ENCODE data around the gene ZFHX3. TPM values are rescaled to one million over a fixed set of nuclear protein-coding genes. Genes with fewer than 3 reads are reported as not detected.

The ZFHX3 gene
- 1 to 10 TPM; 2.5 to 2.9 TPM for total RNA-seq

GRCh38 chr16:73047536-73048291, at the start of gene ZFHX3:
ZFHX3 (minus strand) TSS chr16:73048128; CDS start chr16:72960145, 87,983 bp downstream.
- CTCF ChIA-PET: interaction anchor here (1.1 kb wide), 1 partner anchor 215 kb away, joined by 3 read pairs; no protein-coding TSS in a partner anchor
- ATAC-seq: peak; percentile 85
- Mint-ChIP-seq H3K27ac (no peak within 1 kb of the TSS), H3K36me3 (ENCODE audit: low read depth) (no peaks in the 10 kb centered on the region), H3K9me3 (ENCODE audit: insufficient read depth) (no peaks in the 10 kb centered on the region), H3K4me1 (ENCODE audit: low read depth) (peaks cover 5% of the 10 kb centered on the region), H3K4me3 (peak within 1 kb of the TSS; percentile 67), H3K27me3 (ENCODE audit: low read depth) (peaks cover 42% of the 10 kb centered on the region)
- DNase-seq: peak; percentile 65
- POLR2A ChIA-PET: no interaction called here

GRCh38 chr16:73096510-73096909, 48.6 kb upstream of the ZFHX3 start:
- H3K4me1 Mint-ChIP-seq (ENCODE audit: low read depth): peaks cover 5% of the 10 kb centered on the region
- H3K4me3 Mint-ChIP-seq: no peak overlapping the region
- no peak for DNase-seq
- ChIA-PET CTCF (interaction anchor here (1.6 kb wide), 1 partner anchor 264 kb away, joined by 5 read pairs; no protein-coding TSS in a partner anchor), POLR2A (interaction anchor here (0.6 kb wide), 1 partner anchor 35 kb away, joined by 3 read pairs; no protein-coding TSS in a partner anchor)
- no peaks in the 10 kb centered on the region for H3K36me3 Mint-ChIP-seq (ENCODE audit: low read depth)
- H3K27me3 Mint-ChIP-seq (ENCODE audit: low read depth): no peaks in the 10 kb centered on the region
- ATAC-seq: no peak
- no peaks in the 10 kb centered on the region for H3K9me3 Mint-ChIP-seq (ENCODE audit: insufficient read depth)
- H3K27ac Mint-ChIP-seq: no peak overlapping the region

- POLR2A ChIA-PET: interaction anchor here (0.6 kb wide), 1 partner anchor 35 kb away, joined by 3 read pairs; no protein-coding TSS in a partner anchor
- DNase-seq (no peak), ATAC-seq (no peak)
- Mint-ChIP-seq H3K9me3 (ENCODE audit: insufficient read depth) (no peaks in the 10 kb centered on the region), H3K36me3 (ENCODE audit: low read depth) (no peaks in the 10 kb centered on the region), H3K4me3 (no peak overlapping the region), H3K4me1 (ENCODE audit: low read depth) (peaks cover 5% of the 10 kb centered on the region), H3K27ac (no peak overlapping the region), H3K27me3 (ENCODE audit: low read depth) (no peaks in the 10 kb centered on the region)
- CTCF ChIA-PET: interaction anchor here (1.6 kb wide), 1 partner anchor 263 kb away, joined by 5 read pairs; no protein-coding TSS in a partner anchor
These were observed 48.0 kb upstream of the ZFHX3 start for GRCh38 chr16:73095885-73096421.

- H3K27me3 Mint-ChIP-seq (ENCODE audit: low read depth): no peaks in the 10 kb centered on the region
- ATAC-seq (no peak), DNase-seq (no peak)
- ChIA-PET POLR2A (no interaction called here), CTCF (interaction anchor here (1.6 kb wide), 1 partner anchor 263 kb away, joined by 5 read pairs; no protein-coding TSS in a partner anchor)
- H3K4me1 Mint-ChIP-seq (ENCODE audit: low read depth): peaks cover 5% of the 10 kb centered on the region
- no peak overlapping the region for H3K4me3 Mint-ChIP-seq
- no peaks in the 10 kb centered on the region for H3K36me3 Mint-ChIP-seq (ENCODE audit: low read depth)
- no peaks in the 10 kb centered on the region for H3K9me3 Mint-ChIP-seq (ENCODE audit: insufficient read depth)
- no peak overlapping the region for H3K27ac Mint-ChIP-seq
These were observed 47.4 kb upstream of the ZFHX3 start for GRCh38 chr16:73095142-73095820.

- DNase-seq (no peak), ATAC-seq (no peak)
- no peaks in the 10 kb centered on the region for H3K36me3 Mint-ChIP-seq (ENCODE audit: low read depth)
- H3K27me3 Mint-ChIP-seq (ENCODE audit: low read depth): no peaks in the 10 kb centered on the region
- H3K4me3 Mint-ChIP-seq: no peak overlapping the region
- H3K4me1 Mint-ChIP-seq (ENCODE audit: low read depth): peaks cover 5% of the 10 kb centered on the region
- ChIA-PET CTCF (no interaction called here), POLR2A (no interaction called here)
- H3K9me3 Mint-ChIP-seq (ENCODE audit: insufficient read depth): no peaks in the 10 kb centered on the region
- no peak overlapping the region for H3K27ac Mint-ChIP-seq
These were observed 46.4 kb upstream of the ZFHX3 start for GRCh38 chr16:73094371-73094770.

GRCh38 chr16:73093146-73094144, 45.5 kb upstream of the ZFHX3 start:
- no peak overlapping the region for H3K4me3 Mint-ChIP-seq
- H3K4me1 Mint-ChIP-seq (ENCODE audit: low read depth): peaks cover 5% of the 10 kb centered on the region
- H3K27me3 Mint-ChIP-seq (ENCODE audit: low read depth): no peaks in the 10 kb centered on the region
- H3K9me3 Mint-ChIP-seq (ENCODE audit: insufficient read depth): no peaks in the 10 kb centered on the region
- ATAC-seq (no peak), DNase-seq (no peak)
- H3K36me3 Mint-ChIP-seq (ENCODE audit: low read depth): no peaks in the 10 kb centered on the region
- CTCF ChIA-PET: no interaction called here
- H3K27ac Mint-ChIP-seq: no peak overlapping the region
- POLR2A ChIA-PET: no interaction called here

- H3K9me3 Mint-ChIP-seq (ENCODE audit: insufficient read depth): no peaks in the 10 kb centered on the region
- ChIA-PET POLR2A (no interaction called here), CTCF (no interaction called here)
- H3K4me3 Mint-ChIP-seq: no peak overlapping the region
- DNase-seq (no peak), ATAC-seq (no peak)
- no peaks in the 10 kb centered on the region for H3K36me3 Mint-ChIP-seq (ENCODE audit: low read depth)
- H3K27ac Mint-ChIP-seq: no peak overlapping the region
- no peaks in the 10 kb centered on the region for H3K27me3 Mint-ChIP-seq (ENCODE audit: low read depth)
- H3K4me1 Mint-ChIP-seq (ENCODE audit: low read depth): peaks cover 5% of the 10 kb centered on the region
These were observed 44.4 kb upstream of the ZFHX3 start for GRCh38 chr16:73092236-73092781.

- ATAC-seq (no peak), DNase-seq (no peak)
- POLR2A ChIA-PET: no interaction called here
- Mint-ChIP-seq H3K4me3 (no peak overlapping the region), H3K4me1 (ENCODE audit: low read depth) (peaks cover 5% of the 10 kb centered on the region), H3K36me3 (ENCODE audit: low read depth) (no peaks in the 10 kb centered on the region), H3K27ac (no peak overlapping the region), H3K9me3 (ENCODE audit: insufficient read depth) (no peaks in the 10 kb centered on the region), H3K27me3 (ENCODE audit: low read depth) (no peaks in the 10 kb centered on the region)
- CTCF ChIA-PET: no interaction called here
These were observed 43.2 kb upstream of the ZFHX3 start for GRCh38 chr16:73091174-73091573.

- ChIA-PET CTCF (no interaction called here), POLR2A (no interaction called here)
- Mint-ChIP-seq H3K27ac (no peak overlapping the region), H3K9me3 (ENCODE audit: insufficient read depth) (no peaks in the 10 kb centered on the region), H3K4me3 (no peak overlapping the region), H3K36me3 (ENCODE audit: low read depth) (no peaks in the 10 kb centered on the region), H3K27me3 (ENCODE audit: low read depth) (peaks cover 4% of the 10 kb centered on the region), H3K4me1 (ENCODE audit: low read depth) (peaks cover 5% of the 10 kb centered on the region)
- no peak for DNase-seq
- ATAC-seq: no peak
These were observed 41.5 kb upstream of the ZFHX3 start for GRCh38 chr16:73089420-73089819.

- ATAC-seq: no peak
- CTCF ChIA-PET: no interaction called here
- H3K36me3 Mint-ChIP-seq (ENCODE audit: low read depth): no peaks in the 10 kb centered on the region
- no peak overlapping the region for H3K27ac Mint-ChIP-seq
- no peaks in the 10 kb centered on the region for H3K4me1 Mint-ChIP-seq (ENCODE audit: low read depth)
- DNase-seq: no peak
- H3K9me3 Mint-ChIP-seq (ENCODE audit: insufficient read depth): no peaks in the 10 kb centered on the region
- peaks cover 4% of the 10 kb centered on the region for H3K27me3 Mint-ChIP-seq (ENCODE audit: low read depth)
- no peak overlapping the region for H3K4me3 Mint-ChIP-seq
- POLR2A ChIA-PET: no interaction called here
These were observed 38.2 kb upstream of the ZFHX3 start for GRCh38 chr16:73086108-73086507.

- ChIA-PET POLR2A (no interaction called here), CTCF (no interaction called here)
- no peaks in the 10 kb centered on the region for H3K36me3 Mint-ChIP-seq (ENCODE audit: low read depth)
- no peaks in the 10 kb centered on the region for H3K4me1 Mint-ChIP-seq (ENCODE audit: low read depth)
- ATAC-seq (no peak), DNase-seq (no peak)
- H3K4me3 Mint-ChIP-seq: no peak overlapping the region
- H3K27me3 Mint-ChIP-seq (ENCODE audit: low read depth): peaks cover 15% of the 10 kb centered on the region
- H3K27ac Mint-ChIP-seq: no peak overlapping the region
- no peaks in the 10 kb centered on the region for H3K9me3 Mint-ChIP-seq (ENCODE audit: insufficient read depth)
These were observed 35.3 kb upstream of the ZFHX3 start for GRCh38 chr16:73083271-73083670.

Measured in activated CD8-positive, alpha-beta T cell treated with anti-CD3 and anti-CD28 coated beads, Interleukin-2, amount 10 ng/mL, durations not matched to agents 7 days and 5 days (primary cell).